GM20000 (cell line): ENCODE measurements around the gene SLC9A5.

Source experiments
- DNase-seq: peaks from one replicate; pipeline ENCODE4 v3.0.0; 2012; ENCODE audit warnings: low spot score
- TF ChIP-seq, protein P1 (sequence below): IDR thresholded peaks from 2 replicates; pipeline ENCODE4 v1.5.1; 2012; ENCODE audit warnings: mild to moderate bottlenecking, control low read depth; ENCODE audit errors: extremely low read depth, missing control alignments

Gene SLC9A5

DNA sequence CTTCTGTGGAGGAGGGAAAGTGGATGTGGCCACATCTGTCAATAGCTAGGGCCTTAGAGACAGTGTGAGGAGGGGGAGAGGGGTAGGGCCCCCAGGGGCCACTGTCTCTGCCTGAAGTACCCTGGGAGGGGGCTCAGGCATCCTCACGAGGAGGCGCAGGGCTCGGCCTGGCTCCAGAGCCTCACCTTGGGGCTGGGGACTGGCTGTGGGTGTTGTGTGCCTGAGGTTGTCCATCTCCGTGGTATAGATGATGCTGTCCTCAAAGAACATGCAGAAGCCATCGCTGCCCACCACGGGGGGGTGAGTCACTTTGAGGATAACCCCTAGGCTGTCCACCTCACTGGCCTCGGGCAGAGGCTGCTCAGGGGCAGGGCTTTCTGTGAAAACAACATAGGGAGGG is 42.7 kb downstream of the SLC9A5 start:
- TF ChIP-seq, protein P1, sequence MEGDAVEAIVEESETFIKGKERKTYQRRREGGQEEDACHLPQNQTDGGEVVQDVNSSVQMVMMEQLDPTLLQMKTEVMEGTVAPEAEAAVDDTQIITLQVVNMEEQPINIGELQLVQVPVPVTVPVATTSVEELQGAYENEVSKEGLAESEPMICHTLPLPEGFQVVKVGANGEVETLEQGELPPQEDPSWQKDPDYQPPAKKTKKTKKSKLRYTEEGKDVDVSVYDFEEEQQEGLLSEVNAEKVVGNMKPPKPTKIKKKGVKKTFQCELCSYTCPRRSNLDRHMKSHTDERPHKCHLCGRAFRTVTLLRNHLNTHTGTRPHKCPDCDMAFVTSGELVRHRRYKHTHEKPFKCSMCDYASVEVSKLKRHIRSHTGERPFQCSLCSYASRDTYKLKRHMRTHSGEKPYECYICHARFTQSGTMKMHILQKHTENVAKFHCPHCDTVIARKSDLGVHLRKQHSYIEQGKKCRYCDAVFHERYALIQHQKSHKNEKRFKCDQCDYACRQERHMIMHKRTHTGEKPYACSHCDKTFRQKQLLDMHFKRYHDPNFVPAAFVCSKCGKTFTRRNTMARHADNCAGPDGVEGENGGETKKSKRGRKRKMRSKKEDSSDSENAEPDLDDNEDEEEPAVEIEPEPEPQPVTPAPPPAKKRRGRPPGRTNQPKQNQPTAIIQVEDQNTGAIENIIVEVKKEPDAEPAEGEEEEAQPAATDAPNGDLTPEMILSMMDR, result no peak
- DNase-seq, result no peak

DNA sequence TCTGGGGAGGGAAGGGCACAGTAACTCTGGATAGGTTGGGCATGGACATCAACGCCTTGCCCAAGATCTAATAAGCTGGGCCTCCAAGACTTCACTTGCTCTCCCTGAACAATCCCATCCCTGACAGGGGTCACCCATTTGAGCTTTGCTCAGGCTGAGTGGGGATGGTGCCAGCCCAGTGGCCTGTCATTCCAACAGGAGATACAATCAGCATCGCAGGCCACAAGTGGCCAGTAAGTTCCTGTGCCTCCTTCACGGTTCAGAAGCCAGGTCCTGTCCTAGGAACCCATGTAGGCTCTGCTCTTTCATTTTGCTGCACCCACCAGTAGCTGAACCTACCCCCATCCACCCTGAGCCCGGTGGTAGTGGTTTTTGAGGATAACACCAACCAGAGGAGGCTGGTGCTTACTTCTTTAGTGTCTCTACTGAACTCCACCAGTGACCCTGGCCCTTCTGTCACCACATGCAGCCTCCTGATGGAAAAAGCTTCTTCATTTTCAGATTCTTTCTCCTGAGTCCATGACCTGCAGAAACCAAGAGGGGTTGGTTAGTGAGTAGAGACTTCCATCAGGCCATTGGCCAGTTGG is 45.5 kb downstream of the SLC9A5 start:
- DNase-seq, result no peak
- TF ChIP-seq, protein P1, result no peak

DNA sequence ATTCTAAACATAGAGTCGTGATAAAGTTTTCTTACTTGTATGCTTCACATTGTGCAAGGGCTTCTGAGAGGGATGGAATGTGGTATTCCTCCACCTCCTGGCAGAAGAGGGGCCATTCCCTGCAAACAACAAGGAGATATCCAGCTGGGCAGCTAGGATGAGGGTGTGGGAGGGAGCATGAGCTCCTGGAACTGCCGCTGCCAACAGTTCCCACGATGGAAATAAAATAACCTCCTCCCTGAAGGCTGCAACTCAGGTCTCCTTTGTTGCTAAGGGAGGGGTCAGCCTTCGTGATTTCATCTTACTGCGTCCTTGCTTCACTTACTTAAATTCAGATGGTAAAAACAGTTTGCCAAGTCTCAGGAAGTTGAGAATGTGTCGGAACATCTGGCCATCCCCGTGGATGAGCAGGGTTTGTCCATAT is 46.2 kb downstream of the SLC9A5 start:
- DNase-seq, result no peak
- TF ChIP-seq, protein P1, result no peak

DNA sequence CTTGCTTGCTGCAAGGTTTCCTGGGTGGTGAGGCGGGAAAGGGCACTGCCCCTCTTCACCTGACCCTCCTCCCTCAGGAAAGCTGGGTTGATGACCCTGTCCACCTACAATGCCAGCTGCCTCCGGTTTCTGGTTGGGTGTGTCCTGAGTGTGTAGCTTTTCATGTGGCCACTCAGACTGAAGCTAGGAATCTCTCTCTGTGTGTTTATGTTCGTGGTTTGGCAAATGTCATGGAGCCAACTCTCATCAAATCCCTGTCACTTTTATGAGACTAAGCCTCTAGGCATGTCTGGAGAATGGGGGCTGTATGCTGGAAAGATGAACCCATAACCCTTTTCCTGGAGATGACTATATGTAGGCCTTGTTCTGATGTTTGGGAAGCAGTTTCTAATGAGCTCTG is 47.6 kb downstream of the SLC9A5 start:
- TF ChIP-seq, protein P1, result no peak
- no peak for DNase-seq

DNA sequence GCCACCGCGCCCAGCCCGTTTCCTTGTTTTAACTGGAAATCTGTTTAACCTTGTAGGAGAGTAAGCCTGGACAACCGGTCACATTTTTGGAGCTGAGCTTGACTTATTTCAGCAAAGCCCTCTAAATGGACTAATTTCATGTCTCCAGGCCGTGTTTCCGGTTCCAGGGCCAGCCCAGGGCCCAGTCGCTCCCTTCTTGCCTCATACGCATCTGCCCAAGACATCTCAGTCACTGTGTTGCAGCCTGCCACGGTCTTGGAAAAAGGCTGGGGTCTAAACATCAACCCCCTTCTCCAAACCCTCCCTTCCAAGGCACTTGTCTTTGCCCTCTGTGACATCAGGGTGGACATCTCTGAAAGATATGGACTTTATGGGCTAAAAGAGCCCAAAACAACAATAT is 49.5 kb downstream of the SLC9A5 start:
- TF ChIP-seq, protein P1, result no peak

DNA sequence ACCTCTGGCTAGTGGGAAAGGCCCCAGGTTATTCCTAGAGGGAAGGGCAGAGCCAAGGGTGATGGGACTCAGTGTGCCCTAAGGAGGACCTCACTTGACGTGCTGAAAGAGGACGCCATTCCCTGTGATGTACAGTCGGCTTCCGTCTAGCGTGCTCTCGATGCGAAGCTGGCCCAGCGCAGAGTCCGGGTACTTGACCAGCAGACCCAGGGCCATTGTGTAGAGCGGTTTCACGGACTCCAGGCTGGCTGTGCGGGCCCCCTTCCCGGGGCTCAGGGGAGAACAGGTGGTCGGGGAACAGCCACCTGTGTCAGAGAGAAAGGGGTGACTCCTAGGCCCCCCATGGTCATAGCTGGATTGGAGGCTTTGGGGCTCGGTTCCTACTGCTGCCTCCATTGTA is 50.5 kb downstream of the SLC9A5 start:
- TF ChIP-seq, protein P1, result no peak
- no peak for DNase-seq

More for the DNA sequence above, 49.5 kb downstream of the SLC9A5 start:
- DNase-seq, result no peak

DNA sequence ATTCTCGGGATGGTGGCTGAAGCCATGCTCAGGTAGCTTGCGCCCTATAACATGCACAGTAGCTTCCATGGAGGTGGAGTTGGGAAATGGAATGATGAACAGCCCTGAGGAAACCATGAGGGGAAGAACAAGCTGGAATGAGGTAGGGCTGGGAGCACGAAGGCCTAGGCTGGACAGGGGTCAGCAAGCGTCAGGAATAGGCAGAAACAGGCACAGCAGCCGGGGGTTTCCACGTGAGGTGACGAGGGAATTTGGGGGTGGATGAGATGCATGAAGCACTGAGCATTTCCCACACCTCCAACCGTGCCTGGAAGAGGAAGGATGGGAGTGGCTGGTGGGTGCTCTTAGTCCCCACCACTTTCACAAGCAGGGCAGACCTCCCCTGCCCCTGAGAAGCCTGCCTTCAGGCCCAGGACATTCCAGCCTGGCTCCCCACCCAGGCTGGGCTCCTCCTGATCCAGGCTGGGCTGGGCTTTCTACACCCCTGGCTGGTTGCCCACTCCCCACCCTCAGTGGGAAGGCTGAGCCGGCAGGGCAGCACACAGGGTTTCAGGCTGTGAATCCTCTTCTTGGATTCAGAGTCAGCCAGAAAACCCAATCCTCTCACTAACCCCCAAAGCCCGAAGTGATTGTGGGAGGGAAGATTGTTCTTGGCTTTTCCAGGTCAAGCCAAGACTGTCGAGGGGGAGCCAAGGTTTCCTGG is 52.5 kb downstream of the SLC9A5 start:
- TF ChIP-seq, protein P1, result no peak
- no peak for DNase-seq
